Karpas-422 (cell line): ENCODE data around the gene CAPN7. TPM values are rescaled to one million over a fixed set of nuclear protein-coding genes. Genes with fewer than 3 reads are reported as not detected.

Source experiments
- DNase-seq: peaks from one replicate; pipeline ENCODE4 v3.0.0-alpha.2; 2015
- H2AFZ ChIP-seq: fragments of 200-600 bp; sonication (generic); 2 replicates; pipeline ENCODE4 v1.6.1; 2014; ENCODE audit warnings: antibody characterized with exemption, low read length, mixed read lengths
- H3K27ac ChIP-seq: fragments of 200-600 bp; sonication (generic); 2 replicates; pipeline ENCODE4 v1.5.1; 2014; ENCODE audit warnings: mild to moderate bottlenecking, low read length, moderate library complexity
- H3K27me3 ChIP-seq: fragments of 200-600 bp; sonication (generic); 2 replicates; pipeline ENCODE4 v1.6.1; 2014; ENCODE audit warnings: low read length, mixed read lengths
- H3K36me3 ChIP-seq: fragments of 200-600 bp; sonication (generic); 2 replicates; pipeline ENCODE4 v1.6.1; 2014; ENCODE audit warnings: low read length, mixed read lengths; ENCODE audit not compliant: insufficient read depth
- H3K4me1 ChIP-seq: fragments of 200-600 bp; sonication (generic); 2 replicates; pipeline ENCODE4 v1.6.1; 2014; ENCODE audit warnings: mild to moderate bottlenecking, low read length, mixed read lengths
- H3K4me2 ChIP-seq: fragments of 200-600 bp; sonication (generic); 2 replicates; pipeline ENCODE4 v1.6.1; 2014; ENCODE audit warnings: low read length, low read depth, mild to moderate bottlenecking; ENCODE audit not compliant: poor library complexity, severe bottlenecking
- H3K4me3 ChIP-seq: fragments of 200-600 bp; sonication (generic); 2 replicates; pipeline ENCODE4 v1.5.1; 2014; ENCODE audit warnings: mild to moderate bottlenecking, antibody characterized with exemption, low read length, mixed read lengths
- H3K79me2 ChIP-seq: fragments of 200-600 bp; sonication (generic); 2 replicates; pipeline ENCODE4 v1.6.1; 2014; ENCODE audit warnings: mild to moderate bottlenecking, low read length, mixed read lengths
- H3K9ac ChIP-seq: fragments of 200-600 bp; sonication (generic); 2 replicates; pipeline ENCODE4 v1.6.0; 2014; ENCODE audit warnings: low read length
- H3K9me2 ChIP-seq: fragments of 200-600 bp; sonication (generic), shearing (Covaris generic); replicated peaks from 2 replicates; pipeline ENCODE4 v1.6.0; 2014; ENCODE audit warnings: mild to moderate bottlenecking, low read length, moderate library complexity; ENCODE audit not compliant: insufficient read depth
- H3K9me3 ChIP-seq: fragments of 300-700, 200-600 bp; sonication (generic); 2 replicates; pipeline ENCODE4 v1.6.1; 2014; ENCODE audit warnings: low read length, mixed read lengths
- H4K20me1 ChIP-seq: fragments of 200-600 bp; sonication (generic); 2 replicates; pipeline ENCODE4 v1.6.1; 2014; ENCODE audit warnings: mild to moderate bottlenecking, antibody characterized with exemption, low read length, low read depth; ENCODE audit not compliant: insufficient read depth
- total RNA-seq: library from RNA; depleted of rRNA; stranded (reverse); fragments of >200 nt; shearing (Covaris generic); gene quantifications from 2 replicates; pipeline ENCODE4 v1.2.3, GENCODE V29; 2014; ENCODE audit warnings: low replicate concordance; rRNA removed

Gene CAPN7
- total RNA-seq, 1 experiment from 2014 or later: 36.5 TPM

GRCh38 chr3:15295506-15295905 is 89.5 kb downstream of the CAPN7 start:
- no peaks in the 10 kb centered on the region for H3K9me3 ChIP-seq
- H3K79me2 ChIP-seq: no peaks in the 10 kb centered on the region
- no peaks in the 10 kb centered on the region for H3K4me1 ChIP-seq
- no peaks in the 10 kb centered on the region for H3K36me3 ChIP-seq
- H3K27me3 ChIP-seq: no peaks in the 10 kb centered on the region
- no peak for DNase-seq
- no peak overlapping the region for H3K27ac ChIP-seq
- no peak overlapping the region for H3K4me3 ChIP-seq
- H3K4me2 ChIP-seq: no peak overlapping the region
- H2AFZ ChIP-seq: no peak overlapping the region
- H3K9me2 ChIP-seq: no peaks in the 10 kb centered on the region
- no peaks in the 10 kb centered on the region for H4K20me1 ChIP-seq
- no peak overlapping the region for H3K9ac ChIP-seq

GRCh38 chr3:15297608-15298350 is 91.7 kb downstream of the CAPN7 start:
- Histone ChIP-seq H3K27ac (no peak overlapping the region), H3K9me3 (no peaks in the 10 kb centered on the region), H3K9ac (no peak overlapping the region), H3K4me2 (no peak overlapping the region), H3K9me2 (no peaks in the 10 kb centered on the region), H2AFZ (no peak overlapping the region), H3K79me2 (no peaks in the 10 kb centered on the region), H4K20me1 (no peaks in the 10 kb centered on the region), H3K36me3 (no peaks in the 10 kb centered on the region), H3K4me1 (no peaks in the 10 kb centered on the region), H3K4me3 (no peak overlapping the region), H3K27me3 (no peaks in the 10 kb centered on the region)
- no peak for DNase-seq

- H3K36me3 ChIP-seq: no peaks in the 10 kb centered on the region
- no peak overlapping the region for H3K4me3 ChIP-seq
- H3K27me3 ChIP-seq: no peaks in the 10 kb centered on the region
- no peak overlapping the region for H3K4me2 ChIP-seq
- H4K20me1 ChIP-seq: no peaks in the 10 kb centered on the region
- no peak for DNase-seq
- H3K79me2 ChIP-seq: no peaks in the 10 kb centered on the region
- no peaks in the 10 kb centered on the region for H3K9me2 ChIP-seq
- no peak overlapping the region for H3K9ac ChIP-seq
- no peaks in the 10 kb centered on the region for H3K4me1 ChIP-seq
- H3K27ac ChIP-seq: no peak overlapping the region
- H2AFZ ChIP-seq: no peak overlapping the region
- no peaks in the 10 kb centered on the region for H3K9me3 ChIP-seq
These were observed 92.5 kb downstream of the CAPN7 start for GRCh38 chr3:15298504-15298903.

- no peaks in the 10 kb centered on the region for H3K79me2 ChIP-seq
- DNase-seq: no peak
- H3K9me2 ChIP-seq: no peaks in the 10 kb centered on the region
- no peaks in the 10 kb centered on the region for H4K20me1 ChIP-seq
- H3K4me2 ChIP-seq: no peak overlapping the region
- H3K4me3 ChIP-seq: no peak overlapping the region
- no peaks in the 10 kb centered on the region for H3K4me1 ChIP-seq
- no peak overlapping the region for H3K9ac ChIP-seq
- H3K27me3 ChIP-seq: no peaks in the 10 kb centered on the region
- no peak overlapping the region for H2AFZ ChIP-seq
- no peaks in the 10 kb centered on the region for H3K36me3 ChIP-seq
- H3K27ac ChIP-seq: no peak overlapping the region
- no peaks in the 10 kb centered on the region for H3K9me3 ChIP-seq
These were observed 93.0 kb downstream of the CAPN7 start for GRCh38 chr3:15299036-15299435.

- no peak overlapping the region for H3K4me2 ChIP-seq
- no peaks in the 10 kb centered on the region for H3K9me2 ChIP-seq
- H3K79me2 ChIP-seq: no peaks in the 10 kb centered on the region
- H3K36me3 ChIP-seq: no peaks in the 10 kb centered on the region
- no peaks in the 10 kb centered on the region for H3K4me1 ChIP-seq
- no peaks in the 10 kb centered on the region for H3K9me3 ChIP-seq
- no peak overlapping the region for H2AFZ ChIP-seq
- H4K20me1 ChIP-seq: no peaks in the 10 kb centered on the region
- no peak overlapping the region for H3K4me3 ChIP-seq
- no peak for DNase-seq
- H3K9ac ChIP-seq: no peak overlapping the region
- no peak overlapping the region for H3K27ac ChIP-seq
- no peaks in the 10 kb centered on the region for H3K27me3 ChIP-seq
These were observed 94.5 kb downstream of the CAPN7 start for GRCh38 chr3:15300323-15301078.

GRCh38 chr3:15301761-15302160 is 95.7 kb downstream of the CAPN7 start:
- Histone ChIP-seq H3K27me3 (no peaks in the 10 kb centered on the region), H3K79me2 (no peaks in the 10 kb centered on the region), H3K36me3 (no peaks in the 10 kb centered on the region)

More at GRCh38 chr3:15301761-15302160, 95.7 kb downstream of the CAPN7 start:
- Histone ChIP-seq H3K4me2 (no peak overlapping the region), H4K20me1 (no peaks in the 10 kb centered on the region), H2AFZ (no peak overlapping the region), H3K4me3 (no peak overlapping the region), H3K9ac (no peak overlapping the region), H3K9me2 (no peaks in the 10 kb centered on the region), H3K4me1 (no peaks in the 10 kb centered on the region), H3K27ac (no peak overlapping the region), H3K9me3 (no peaks in the 10 kb centered on the region)
- no peak for DNase-seq

Other genes with a start within 250 kb of the CAPN7 start
- gene MRPS25, start 140.9 kb upstream of the CAPN7 start, total RNA-seq: 32.5 and 60.6 TPM in 2 replicates
- 11.1 and 12.2 TPM in 2 replicates for gene RBSN, start 107.1 kb upstream of the CAPN7 start, total RNA-seq
- gene SH3BP5, start 126.3 kb downstream of the CAPN7 start, total RNA-seq: 0.51 and 0.82 TPM in 2 replicates
- gene METTL6, start 221.3 kb downstream of the CAPN7 start, total RNA-seq: 20.9 and 23.2 TPM in 2 replicates
- gene EAF1, start 221.4 kb downstream of the CAPN7 start, total RNA-seq: 19.8 and 29.2 TPM in 2 replicates